ENCODE results near the gene SRGAP3.

DNA sequence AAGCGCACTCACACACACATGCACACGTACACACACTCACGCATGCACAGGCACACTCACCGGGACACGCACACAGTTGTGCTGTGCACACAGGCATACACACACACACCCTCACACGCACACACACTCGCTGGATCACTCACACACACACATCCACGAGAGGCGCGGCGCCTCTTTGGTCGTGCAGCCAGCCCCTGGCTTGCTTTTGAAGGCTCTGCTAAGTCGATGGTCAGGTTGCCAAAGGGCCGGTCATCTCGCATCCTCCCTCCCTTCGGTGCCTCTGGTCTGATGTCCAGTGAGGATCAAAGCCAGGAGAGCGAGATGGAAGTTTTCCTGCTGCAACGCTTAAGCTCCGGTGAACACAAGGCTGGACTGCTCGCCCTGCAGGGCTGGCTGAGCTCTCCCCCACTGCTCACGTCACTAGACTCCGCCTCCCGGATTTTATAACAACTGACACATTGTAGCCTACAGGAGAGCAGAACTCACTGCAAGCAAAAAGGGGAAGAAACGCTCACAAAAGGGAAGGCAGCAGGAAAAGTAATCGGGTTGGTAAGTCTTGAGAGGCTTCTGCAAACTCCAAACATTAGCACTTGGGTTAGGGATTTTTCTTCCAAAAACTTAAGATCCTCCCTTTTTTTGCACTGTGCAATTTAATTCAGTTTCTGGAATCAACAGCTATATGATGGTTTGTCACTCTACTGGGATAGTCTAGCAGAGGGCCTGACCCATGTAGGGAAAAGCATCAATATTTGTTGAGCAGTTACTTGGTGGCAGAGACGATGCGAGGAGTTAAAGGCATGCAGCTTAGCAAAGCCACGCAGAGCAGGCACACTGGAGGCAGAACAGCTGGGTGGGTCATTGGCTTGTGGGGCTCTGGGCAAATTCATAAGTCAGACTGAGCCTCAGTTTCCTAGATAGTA is at the start of gene SRGAP3:
- TF ChIP-seq PAX8 (IDR thresholded peaks at IDR 0.05) = no peak
- TF ChIP-seq POLR2A (IDR thresholded peaks at IDR 0.05; ENCODE audit: low read depth, low read length) = peak; percentile 64; the same call in 1 of the 2 replicates
